Activated naive CD4-positive, alpha-beta T cell treated with anti-CD3 and anti-CD28 coated beads, Interleukin-2, amount 50 U/mL, for 72 hours (primary cell): ENCODE measurements around the gene ANKRD37. TPM values are rescaled to one million over a fixed set of nuclear protein-coding genes. Genes with fewer than 3 reads are reported as not detected.

Source experiments
- ATAC-seq, 2 donors: fragments of 150-1000 bp; cut with Tn5 transposase; 2 replicates each; pipeline ENCODE4 v1.10.0; 2021; ENCODE audit warnings: mild to moderate bottlenecking in 2 of 2, moderate library complexity in 2 of 2
- DNase-seq, 2 donors: peaks; one replicate each; pipeline ENCODE4 v3.0.0; 2021 to 2022; ENCODE audit warnings: low spot score in 2 of 2
- H3K27ac Mint-ChIP-seq, 2 donors: one replicate each; pipeline ENCODE4 v1.8.0; 2022; ENCODE audit warnings: mild to moderate bottlenecking in 2 of 2, mixed read lengths in 2 of 2
- H3K36me3 Mint-ChIP-seq, 2 donors: one replicate each; pipeline ENCODE4 v1.8.0; 2022; ENCODE audit warnings: mixed read lengths in 2 of 2
- H3K9me3 Mint-ChIP-seq, 2 donors: one replicate each; pipeline ENCODE4 v1.8.0; 2022; ENCODE audit warnings: mixed read lengths in 2 of 2
- total RNA-seq, 2 donors: library from RNA; stranded (reverse); gene quantifications; one replicate each; pipeline ENCODE4 v1.2.3, GENCODE V29; 2022

Gene ANKRD37
- total RNA-seq, 2 donors from 2014 or later, result 9.1 to 44.5 TPM

DNA sequence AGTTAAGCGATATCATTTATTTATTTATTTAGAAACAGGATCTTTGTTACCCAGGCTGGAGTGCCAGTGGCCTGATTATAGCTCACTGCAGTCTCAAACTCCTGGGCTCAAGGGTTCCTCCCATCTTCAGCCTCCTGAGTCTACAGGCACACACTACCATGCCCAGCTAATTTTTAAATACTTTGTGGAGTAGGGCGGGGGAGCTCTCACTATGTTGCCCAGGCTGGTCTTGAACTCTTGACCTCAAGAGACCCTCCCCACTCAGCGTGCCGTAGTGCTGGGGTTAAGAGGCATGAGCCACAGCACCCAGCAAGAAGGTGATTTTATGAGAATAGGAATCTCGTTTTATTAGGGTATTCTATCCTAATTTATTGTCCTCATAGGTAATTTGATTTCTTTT, 33.0 kb downstream of the ANKRD37 start:
- peaks cover 7 to 11% of the 10 kb centered on the region in 2 donors for H3K36me3 Mint-ChIP-seq
- ATAC-seq, result no peak
- H3K27ac Mint-ChIP-seq, result no peak overlapping the region
- no peaks in the 10 kb centered on the region for H3K9me3 Mint-ChIP-seq
- DNase-seq, result no peak

GRCh38 chr4:185435466-185435865, 38.8 kb downstream of the ANKRD37 start:
- H3K9me3 Mint-ChIP-seq, result no peaks in the 10 kb centered on the region
- DNase-seq (no peak), ATAC-seq (no peak)
- no peak overlapping the region for H3K27ac Mint-ChIP-seq
- no peaks in the 10 kb centered on the region for H3K36me3 Mint-ChIP-seq

GRCh38 chr4:185437809-185438208, 41.2 kb downstream of the ANKRD37 start:
- ATAC-seq, result peak in 1 of 2 donors; percentile 76
- Mint-ChIP-seq H3K9me3 (no peaks in the 10 kb centered on the region), H3K36me3 (no peaks in the 10 kb centered on the region), H3K27ac (no peak overlapping the region)
- DNase-seq, result no peak

DNA sequence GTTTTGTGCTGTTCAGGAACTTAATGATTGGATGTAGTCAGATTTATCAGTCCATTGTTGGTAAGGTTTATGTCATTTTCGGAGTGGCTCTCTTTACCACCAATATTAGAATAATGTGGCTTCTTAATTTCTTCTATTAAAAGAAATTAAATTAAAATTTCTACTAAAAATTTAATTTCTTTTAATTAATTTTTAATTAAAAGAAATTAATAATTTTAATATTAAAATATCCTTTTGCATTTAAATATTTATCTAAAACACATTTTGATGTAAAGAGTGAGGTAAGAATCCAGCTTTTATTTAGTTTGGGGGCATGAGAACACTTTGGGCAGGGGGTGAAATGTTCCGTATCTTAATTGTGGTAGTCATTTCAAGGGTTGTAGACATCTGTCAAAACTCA, 44.8 kb downstream of the ANKRD37 start:
- DNase-seq (no peak), ATAC-seq (no peak)
- Mint-ChIP-seq H3K27ac (no peak overlapping the region), H3K9me3 (no peaks in the 10 kb centered on the region), H3K36me3 (no peaks in the 10 kb centered on the region)

GRCh38 chr4:185445209-185445608, 48.6 kb downstream of the ANKRD37 start:
- H3K9me3 Mint-ChIP-seq, result no peaks in the 10 kb centered on the region
- no peak for ATAC-seq
- DNase-seq, result no peak
- no peaks in the 10 kb centered on the region for H3K36me3 Mint-ChIP-seq
- H3K27ac Mint-ChIP-seq, result no peak overlapping the region

Other genes starting within 250 kb of the ANKRD37 start
- gene CFAP97, start 192.8 kb upstream of the ANKRD37 start, total RNA-seq, result 10 to 100 TPM; 27.6 to 42.2 TPM
- 10 to 100 TPM in 1 of 2 donors, 1 to 10 TPM in 1; 9.8 to 19.9 TPM for gene SNX25, start 187.2 kb upstream of the ANKRD37 start, total RNA-seq
- 1 to 10 TPM in 1 of 2 donors, under 1 TPM in 1; 0.68 to 1.7 TPM for gene LRP2BP, start 917 bp upstream of the ANKRD37 start, total RNA-seq
- gene UFSP2, start 29.1 kb downstream of the ANKRD37 start, total RNA-seq, result 10 to 100 TPM; 28.7 to 40.0 TPM
- gene CCDC110, start 74.9 kb downstream of the ANKRD37 start, total RNA-seq, result 1 to 10 TPM in 1 of 2 donors, under 1 TPM in 1; 0.50 to 1.0 TPM
- gene PDLIM3, start 138.7 kb downstream of the ANKRD37 start, total RNA-seq, result under 1 TPM in 1 of 2 donors, not detected in 1; 0.48 TPM